ENCODE results near the gene MOSPD3. TPM values are rescaled to one million over a fixed set of nuclear protein-coding genes. Genes with fewer than 3 reads are reported as not detected.

The MOSPD3 gene
- total RNA-seq, 2 experiments from 2014 or later: 15.4 to 16.7 TPM

- ChIA-PET POLR2A (no interaction called here), CTCF (no interaction called here)
These were observed 38.5 kb upstream of the MOSPD3 start, which contains the start of gene SAP25 for GRCh38 chr7:100573691-100574361. Gene SAP25 (minus strand): TSS chr7:100573900. CDS start chr7:100573742, 158 bp downstream.

- CTCF ChIA-PET: no interaction called here
- POLR2A ChIA-PET: no interaction called here
These were observed 37.8 kb upstream of the MOSPD3 start for GRCh38 chr7:100574362-100575205.

- ChIA-PET POLR2A (no interaction called here), CTCF (no interaction called here)
These were observed 37.1 kb upstream of the MOSPD3 start for GRCh38 chr7:100575206-100575631.

GRCh38 chr7:100575746-100576383 is 36.5 kb upstream of the MOSPD3 start:
- CTCF ChIA-PET: interaction anchor here (0.9 kb wide), 1 partner anchor 87 kb away, joined by 3 read pairs; no protein-coding TSS in a partner anchor
- POLR2A ChIA-PET: no interaction called here

GRCh38 chr7:100576384-100576993 is 35.9 kb upstream of the MOSPD3 start:
- ChIA-PET CTCF (interaction anchor here (0.9 to 2.1 kb wide), 2 partner anchors 13 to 88 kb away, joined by 3 to 6 read pairs; no protein-coding TSS in a partner anchor), POLR2A (no interaction called here)

- POLR2A ChIA-PET: no interaction called here
- CTCF ChIA-PET: interaction anchor here (2.1 kb wide), 1 partner anchor 13 kb away, joined by 6 read pairs; no protein-coding TSS in a partner anchor
These were observed 35.2 kb upstream of the MOSPD3 start for GRCh38 chr7:100577103-100577502.

GRCh38 chr7:100577507-100577906 is 34.8 kb upstream of the MOSPD3 start:
- POLR2A ChIA-PET: no interaction called here
- CTCF ChIA-PET: interaction anchor here (2.1 kb wide), 1 partner anchor 14 kb away, joined by 6 read pairs; no protein-coding TSS in a partner anchor

GRCh38 chr7:100578246-100579183 is 33.8 kb upstream of the MOSPD3 start:
- CTCF ChIA-PET: interaction anchor here (0.8 to 2.1 kb wide), 3 partner anchors 15 to 113 kb away, joined by 4 to 6 read pairs (median 6); no protein-coding TSS in a partner anchor
- POLR2A ChIA-PET: interaction anchor here (0.6 kb wide), 1 partner anchor 27 kb away, joined by 3 read pairs; no protein-coding TSS in a partner anchor

GRCh38 chr7:100580466-100581283 is 31.7 kb upstream of the MOSPD3 start:
- ChIA-PET POLR2A (no interaction called here), CTCF (interaction anchor here (1.1 kb wide), 2 partner anchors 16 to 110 kb away, joined by 3 read pairs; no protein-coding TSS in a partner anchor)

GRCh38 chr7:100582041-100582579 is 30.2 kb upstream of the MOSPD3 start:
- ChIA-PET CTCF (interaction anchor here (1.1 kb wide), 1 partner anchor 109 kb away, joined by 3 read pairs; no protein-coding TSS in a partner anchor), POLR2A (no interaction called here)

GRCh38 chr7:100582650-100583049 is 29.7 kb upstream of the MOSPD3 start:
- CTCF ChIA-PET: interaction anchor here (1.1 to 1.8 kb wide), 5 partner anchors 12 to 123 kb away, joined by 3 to 7 read pairs (median 4); partner anchors contain the start of gene MOSPD3

GRCh38 chr7:100583132-100584053 is 28.9 kb upstream of the MOSPD3 start:
- ChIA-PET CTCF (interaction anchor here (1.1 to 4.3 kb wide), 8 partner anchors 11 to 122 kb away, joined by 3 to 25 read pairs (median 4); partner anchors contain the start of gene MOSPD3), POLR2A (interaction anchor here (0.6 to 1.5 kb wide), 7 partner anchors 26 to 155 kb away, joined by 3 to 7 read pairs (median 4); partner anchors contain the start of genes MOSPD3, POP7 and ZCWPW1)

More at GRCh38 chr7:100582650-100583049, 29.7 kb upstream of the MOSPD3 start:
- POLR2A ChIA-PET: interaction anchor here (1.4 kb wide), 1 partner anchor 27 kb away, joined by 4 read pairs; no protein-coding TSS in a partner anchor

- POLR2A ChIA-PET: interaction anchor here (0.6 to 3.0 kb wide), 10 partner anchors 22 to 268 kb away, joined by 3 to 18 read pairs (median 4); partner anchors contain the start of genes MOSPD3, POP7, SLC12A9 and ZCWPW1
- CTCF ChIA-PET: interaction anchor here (1.1 to 4.3 kb wide), 10 partner anchors 12 to 121 kb away, joined by 3 to 25 read pairs (median 4); partner anchors contain the start of gene MOSPD3
These were observed 28.2 kb upstream of the MOSPD3 start for GRCh38 chr7:100584054-100584682.

- ChIA-PET POLR2A (interaction anchor here (0.6 to 3.0 kb wide), 7 partner anchors 21 to 267 kb away, joined by 3 to 18 read pairs (median 7); partner anchors contain the start of genes MOSPD3, POP7 and SLC12A9), CTCF (interaction anchor here (1.0 to 4.3 kb wide), 17 partner anchors 12 to 148 kb away, joined by 3 to 25 read pairs (median 5); partner anchors contain the start of genes MOSPD3 and PCOLCE)
These were observed 27.4 kb upstream of the MOSPD3 start for GRCh38 chr7:100584683-100585510.
